IMR-90 (cell line): Measurements from ENCODE around the gene SPAG5. TPM values are rescaled to one million over a fixed set of nuclear protein-coding genes. Genes with fewer than 3 reads are reported as not detected.
A peak's percentile ranks its signal among the peaks of the same experiment; 100 is the strongest.

ENCODE experiments used
- ATAC-seq: fragments of 200-7000 bp; cut with Tn5 transposase; 2 replicates; pipeline ENCODE4 v1.9.1; 2020; ENCODE audit warnings: low read depth, mild to moderate bottlenecking, moderate library complexity
- BruUV-seq: library from RNA; stranded (reverse); fragments of 400-500 nt; replicated peaks from 2 replicates; lab custom pipeline; 2021; lab: Mats Ljungman, UMichigan
- CTCF ChIA-PET: fragments of 300-600 bp; formaldehyde crosslinking; extraction: SDS; loops from one replicate; lab custom pipeline; 2021; ENCODE audit warnings: antibody characterized with exemption; lab: Yijun Ruan, JAX
- POLR2A ChIA-PET: fragments of 300-600 bp; sonication (Branson Sonifier 250); formaldehyde crosslinking; loops from one replicate; lab custom pipeline; 2022; ENCODE audit warnings: antibody characterized with exemption; ENCODE audit not compliant: unreplicated experiment; lab: Charles Lee
- DNase-seq: peaks from one replicate; pipeline ENCODE4 v3.0.0; 2013
- H2AFZ ChIP-seq: replicated peaks from 2 replicates; pipeline ENCODE3; 2013; ENCODE audit warnings: low read length, mild to moderate bottlenecking; ENCODE audit not compliant: poor library complexity
- H2AK5ac ChIP-seq: 2 replicates; pipeline ENCODE4 v1.6.1; 2013; ENCODE audit warnings: low read depth, low read length, inconsistent platforms
- H2AK9ac ChIP-seq: replicated peaks from 2 replicates; pipeline ENCODE3; 2013; ENCODE audit warnings: mild to moderate bottlenecking, low read depth, low read length, moderate library complexity; ENCODE audit not compliant: poor library complexity
- H2BK120ac ChIP-seq: 2 replicates; pipeline ENCODE4 v1.6.1; 2013; ENCODE audit warnings: low read depth, low read length, inconsistent platforms
- H2BK15ac ChIP-seq: 3 replicates; pipeline ENCODE4 v1.6.1; 2013; ENCODE audit warnings: low read depth, low read length, inconsistent platforms
- H2BK20ac ChIP-seq: 2 replicates; pipeline ENCODE4 v1.6.1; 2013; ENCODE audit warnings: low read depth, mild to moderate bottlenecking, inconsistent platforms, low read length, moderate library complexity
- H2BK5ac ChIP-seq: 2 replicates; pipeline ENCODE4 v1.6.1; 2013; ENCODE audit warnings: mild to moderate bottlenecking, low read depth, low read length, inconsistent platforms; ENCODE audit not compliant: poor library complexity, severe bottlenecking
- H3K14ac ChIP-seq: replicated peaks from 2 replicates; pipeline ENCODE4 v1.6.1; 2013; ENCODE audit warnings: low read depth, low read length, inconsistent platforms
- H3K18ac ChIP-seq: 2 replicates; pipeline ENCODE4 v1.6.1; 2013; ENCODE audit warnings: low read depth, low read length, control low read depth
- H3K23ac ChIP-seq: 2 replicates; pipeline ENCODE4 v1.6.1; 2013; ENCODE audit warnings: low read depth, low read length, inconsistent platforms
- H3K27ac ChIP-seq: 2 replicates; pipeline ENCODE4 v1.5.1; 2013; ENCODE audit warnings: mild to moderate bottlenecking, control low read depth, low read length; ENCODE audit not compliant: insufficient read depth
- H3K27me3 ChIP-seq: 2 replicates; pipeline ENCODE4 v1.6.1; 2013; ENCODE audit warnings: low read length; ENCODE audit not compliant: control insufficient read depth, insufficient read depth
- H3K36me3 ChIP-seq: 2 replicates; pipeline ENCODE4 v1.6.1; 2013; ENCODE audit warnings: low read length, mixed read lengths; ENCODE audit not compliant: control insufficient read depth, insufficient read depth
- H3K4ac ChIP-seq: 2 replicates; pipeline ENCODE4 v1.6.1; 2013; ENCODE audit warnings: low read depth, low read length, inconsistent platforms
- H3K4me1 ChIP-seq: 2 replicates; pipeline ENCODE4 v1.6.1; 2013; ENCODE audit warnings: low read length, mixed read lengths; ENCODE audit not compliant: control insufficient read depth, insufficient read depth
- H3K4me2 ChIP-seq: 2 replicates; pipeline ENCODE4 v1.6.1; 2013; ENCODE audit warnings: low read depth, mild to moderate bottlenecking, control low read depth, low read length, moderate library complexity
- H3K4me3 ChIP-seq: 2 replicates; pipeline ENCODE4 v1.5.1; 2013; ENCODE audit warnings: low read depth, mild to moderate bottlenecking, control low read depth, low read length, moderate library complexity; ENCODE audit not compliant: insufficient read depth
- H3K56ac ChIP-seq: 2 replicates; pipeline ENCODE4 v1.6.1; 2013; ENCODE audit warnings: low read length, inconsistent platforms; ENCODE audit not compliant: insufficient read depth; ENCODE audit errors: extremely low read depth
- H3K79me1 ChIP-seq, 2 experiments: 2 replicates each; pipeline ENCODE4 v1.6.1; 2013; ENCODE audit warnings: low read length in 2 of 2, inconsistent platforms in 1 of 2, low read depth in 1 of 2
- H3K9ac ChIP-seq: 2 replicates; pipeline ENCODE4 v1.6.1; 2013; ENCODE audit warnings: low read depth, low read length, control low read depth
- H3K9me1 ChIP-seq: 2 replicates; pipeline ENCODE4 v1.6.1; 2013; ENCODE audit warnings: low read length, inconsistent platforms; ENCODE audit not compliant: insufficient read depth
- H3K9me3 ChIP-seq: 2 replicates; pipeline ENCODE4 v1.6.1; 2013; ENCODE audit warnings: low read length; ENCODE audit not compliant: control insufficient read depth, insufficient read depth
- H4K20me1 ChIP-seq: 2 replicates; pipeline ENCODE4 v1.6.1; 2013; ENCODE audit warnings: low read length, inconsistent platforms; ENCODE audit not compliant: insufficient read depth
- H4K5ac ChIP-seq: 2 replicates; pipeline ENCODE4 v1.6.1; 2013; ENCODE audit warnings: mild to moderate bottlenecking, low read depth, low read length, control low read depth
- H4K8ac ChIP-seq, 2 experiments: 2 replicates each; pipeline ENCODE4 v1.6.1; 2013; ENCODE audit warnings: low read depth in 2 of 2, low read length in 2 of 2, control low read depth in 1 of 2, inconsistent platforms in 1 of 2
- H4K91ac ChIP-seq: 2 replicates; pipeline ENCODE4 v1.6.1; 2013; ENCODE audit warnings: low read depth, low read length, inconsistent platforms; ENCODE audit not compliant: insufficient read depth
- BHLHE40 ChIP-seq: fragments of 150-350 bp; IDR thresholded peaks from 2 replicates; pipeline ENCODE4 v1.6.1; 2016; ENCODE audit warnings: mild to moderate bottlenecking, low read depth, low read length
- CEBPB ChIP-seq: IDR thresholded peaks from 2 replicates; pipeline ENCODE4 v1.6.1; 2012; ENCODE audit warnings: low read depth, low read length, improper control_type of control experiment
- CHD1 ChIP-seq: IDR thresholded peaks from 2 replicates; pipeline ENCODE4 v1.6.1; 2012; ENCODE audit warnings: low read depth, low read length, improper control_type of control experiment
- CTCF ChIP-seq: conservative IDR thresholded peaks from 2 replicates; pipeline ENCODE4 v1.5.1; 2012; ENCODE audit warnings: mild to moderate bottlenecking, low read depth, low read length, improper control_type of control experiment
- ELK1 ChIP-seq: fragments of 150-350 bp; IDR thresholded peaks from 2 replicates; pipeline ENCODE4 v1.6.1; 2016; ENCODE audit warnings: low read depth, mild to moderate bottlenecking, low read length, moderate library complexity, borderline replicate concordance
- FOS ChIP-seq: fragments of 150-350 bp; IDR thresholded peaks from 2 replicates; pipeline ENCODE4 v1.6.1; 2016; ENCODE audit warnings: low read depth, low read length
- MAFK ChIP-seq: IDR thresholded peaks from 2 replicates; pipeline ENCODE4 v1.6.1; 2012; ENCODE audit warnings: low read depth, low read length, improper control_type of control experiment
- MAZ ChIP-seq: IDR thresholded peaks from 2 replicates; pipeline ENCODE4 v1.6.1; 2012; ENCODE audit warnings: low read depth, mild to moderate bottlenecking, low read length, improper control_type of control experiment, moderate library complexity, borderline replicate concordance
- MXI1 ChIP-seq: IDR thresholded peaks from 2 replicates; pipeline ENCODE4 v1.6.1; 2012; ENCODE audit warnings: low read depth, mild to moderate bottlenecking, low read length, moderate library complexity, borderline replicate concordance
- NFE2L2 ChIP-seq: fragments of 150-350 bp; IDR thresholded peaks from 2 replicates; pipeline ENCODE4 v1.6.1; 2016; ENCODE audit warnings: low read depth, mild to moderate bottlenecking, low read length
- POLR2A ChIP-seq: IDR thresholded peaks from 2 replicates; pipeline ENCODE4 v1.6.1; 2012; ENCODE audit warnings: mild to moderate bottlenecking, low read depth, low read length
- RAD21 ChIP-seq: IDR thresholded peaks from 2 replicates; pipeline ENCODE4 v1.6.1; 2012; ENCODE audit warnings: low read length, improper control_type of control experiment
- RFX5 ChIP-seq: IDR thresholded peaks from 2 replicates; pipeline ENCODE4 v1.8.0; 2012; ENCODE audit warnings: low read depth, mild to moderate bottlenecking, low read length, moderate library complexity
- SMC3 ChIP-seq: fragments of 150-350 bp; IDR thresholded peaks from 2 replicates; pipeline ENCODE4 v1.6.1; 2016; ENCODE audit warnings: low read depth, mild to moderate bottlenecking, antibody characterized with exemption, low read length, moderate library complexity
- WGBS, 2 experiments: methylation state at CpG; one replicate each; pipeline versions ENCODE4 v1.1.5 to v1.1.7; 2013; ENCODE audit warnings: missing lambda C conversion rate in 2 of 2; ENCODE audit not compliant: insufficient read length in 1 of 2; ENCODE audit errors: extremely low coverage in 2 of 2; 5-methylcytosine and 5-hydroxymethylcytosine counted together
- dilution Hi-C: fragments of 300-500 bp; cut with HindIII; formaldehyde crosslinking; loops from one replicate; pipeline ENCODE4 v1.14.3; 2018; ENCODE audit warnings: low sequenced_read_pairs; ENCODE audit not compliant: unreplicated experiment
- in situ Hi-C: fragments of 300-500 bp; cut with MboI; formaldehyde crosslinking; loops from 3 replicates; pipeline ENCODE4 v1.14.3; 2019; ENCODE audit warnings: low sequenced_read_pairs, inconsistent platforms, mixed read lengths
- intact Hi-C: fragments of 100-400 bp; cut with micrococcal nuclease; formaldehyde crosslinking; loops from 2 replicates; pipeline ENCODE4 v1.10.0; 2022
- polyA plus RNA-seq, 3 experiments: library from polyadenylated mRNA; depleted of rRNA; stranded (reverse); fragments of >200 nt; gene quantifications; 2 replicates each; pipeline ENCODE4 v1.2.3, GENCODE V29; 2012; ENCODE audit warnings: low replicate concordance in 1 of 3
- total RNA-seq: library from RNA; depleted of rRNA; stranded (reverse); fragments of >200 nt; gene quantifications from 2 replicates; pipeline ENCODE4 v1.2.3, GENCODE V29; 2012
- TF ChIP-seq, protein P1 (sequence below): fragments of 150-350 bp; IDR thresholded peaks from 2 replicates; pipeline ENCODE4 v1.6.1; 2017; ENCODE audit warnings: mild to moderate bottlenecking, antibody characterized with exemption, low read length, low read depth

The SPAG5 gene
- total and polyA plus RNA-seq, 2 of the 4 experiments (the other 2 are of a cell fraction) = 40.3 to 60.8 TPM

- Histone ChIP-seq H4K91ac (no peak overlapping the region), H3K79me1 (peaks cover 14 to 27% of the 10 kb centered on the region in 2 experiments), H3K14ac (no peak overlapping the region), H3K4me3 (no peak overlapping the region), H4K8ac (no peak overlapping the region), H2BK20ac (no peak overlapping the region), H2AFZ (peak overlapping the region; percentile 34), H2AK9ac (peak overlapping the region; percentile 5), H3K36me3 (peaks cover 9% of the 10 kb centered on the region), H3K9ac (no peak overlapping the region), H3K23ac (no peak overlapping the region), H3K4me2 (no peak overlapping the region), H3K4me1 (peaks cover 6% of the 10 kb centered on the region), H2BK15ac (no peak overlapping the region), H3K27me3 (no peaks in the 10 kb centered on the region), H4K5ac (no peak overlapping the region), H3K18ac (no peak overlapping the region), H3K56ac (no peak overlapping the region), H3K27ac (no peak overlapping the region), H3K9me3 (no peaks in the 10 kb centered on the region), H2BK120ac (no peak overlapping the region), H4K20me1 (peaks cover 13% of the 10 kb centered on the region), H2AK5ac (peak overlapping the region; percentile 24; the same call in 1 of the 2 replicates), H3K4ac (no peak overlapping the region), H3K9me1 (peaks cover 8% of the 10 kb centered on the region; the same call in 1 of the 2 replicates), H2BK5ac (no peak overlapping the region)
- DNase-seq (no peak), ATAC-seq (no peak)
- in situ Hi-C loops = no loop called here
- ChIA-PET POLR2A (no interaction called here), CTCF (interaction anchor here (0.7 to 1.2 kb wide), 3 partner anchors 9 to 63 kb away, joined by 3 read pairs; no protein-coding TSS in a partner anchor)
- dilution Hi-C loops = no loop called here
- WGBS, 2 experiments = no CpG with 5 or more reads among the region's 6 CpGs
- intact Hi-C loops = loop anchor here (10.0 kb wide), 1 partner anchor 144 kb away; the partner anchor contains the start of gene SLC46A1
- BruUV-seq = no TSS peak
- TF ChIP-seq RFX5 (no peak), MAZ (no peak), ELK1 (no peak), CTCF (no peak), CHD1 (no peak), BHLHE40 (no peak), SMC3 (no peak), RAD21 (no peak), CEBPB (no peak), NFE2L2 (no peak), FOS (no peak), MAFK (no peak), POLR2A (no peak), MXI1 (no peak)
- TF ChIP-seq, protein P1, sequence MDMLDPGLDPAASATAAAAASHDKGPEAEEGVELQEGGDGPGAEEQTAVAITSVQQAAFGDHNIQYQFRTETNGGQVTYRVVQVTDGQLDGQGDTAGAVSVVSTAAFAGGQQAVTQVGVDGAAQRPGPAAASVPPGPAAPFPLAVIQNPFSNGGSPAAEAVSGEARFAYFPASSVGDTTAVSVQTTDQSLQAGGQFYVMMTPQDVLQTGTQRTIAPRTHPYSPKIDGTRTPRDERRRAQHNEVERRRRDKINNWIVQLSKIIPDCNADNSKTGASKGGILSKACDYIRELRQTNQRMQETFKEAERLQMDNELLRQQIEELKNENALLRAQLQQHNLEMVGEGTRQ = no peak
Measured at GRCh38 chr17:28548417-28549130, 50.3 kb downstream of the SPAG5 start.
